Fibroblast of skin of right quadriceps (primary cell): ENCODE results near the gene TBR1.

Experiments used
- DNase-seq: peaks from one replicate; pipeline ENCODE4 v3.0.0-alpha.2; 2013

The TBR1 gene

DNA sequence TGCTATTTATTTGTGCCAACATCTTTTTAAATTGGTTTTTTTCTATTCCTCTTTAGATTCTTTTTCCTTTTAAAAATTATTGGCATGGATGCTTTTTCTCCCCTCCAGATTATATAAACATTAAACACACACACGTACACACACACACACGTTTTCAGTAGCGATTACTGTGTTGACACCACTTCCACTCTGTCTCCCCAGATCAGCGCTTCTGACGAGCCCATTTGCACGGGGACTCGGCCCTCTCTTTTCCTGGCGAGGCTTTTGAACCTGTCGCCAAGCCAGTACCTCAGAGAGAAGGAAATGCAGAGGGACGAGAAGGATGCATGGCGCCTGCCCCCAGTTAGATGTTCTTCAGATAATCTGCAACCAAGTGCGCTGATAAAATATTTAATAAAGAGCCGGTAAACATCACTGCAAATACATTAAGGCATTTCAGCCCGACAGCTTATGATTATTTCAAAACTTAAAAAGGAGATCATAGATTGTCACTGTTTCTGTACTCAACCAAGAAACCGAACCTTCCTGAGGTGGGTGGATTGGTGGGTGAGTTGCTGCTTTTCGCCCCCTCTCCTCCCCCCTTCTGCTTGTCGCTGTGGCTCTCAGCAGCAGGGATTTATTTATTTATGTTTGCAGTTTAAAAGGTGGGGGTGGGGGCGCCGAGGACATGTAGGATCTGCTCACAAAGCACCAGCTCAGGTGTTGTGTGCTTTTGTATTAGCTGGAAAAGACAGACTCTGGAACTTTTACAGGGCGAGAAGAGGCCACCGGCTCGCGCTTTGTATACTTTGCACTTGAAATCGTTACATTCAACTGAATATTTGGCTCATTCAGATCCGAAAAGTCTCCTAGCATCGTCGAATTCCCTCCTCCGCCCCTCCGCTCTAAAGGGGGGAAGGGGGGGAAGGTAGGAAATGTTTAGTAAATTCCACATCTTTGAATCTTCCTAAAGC, 787 bp upstream of the TBR1 start:
- DNase-seq: no peak

DNA sequence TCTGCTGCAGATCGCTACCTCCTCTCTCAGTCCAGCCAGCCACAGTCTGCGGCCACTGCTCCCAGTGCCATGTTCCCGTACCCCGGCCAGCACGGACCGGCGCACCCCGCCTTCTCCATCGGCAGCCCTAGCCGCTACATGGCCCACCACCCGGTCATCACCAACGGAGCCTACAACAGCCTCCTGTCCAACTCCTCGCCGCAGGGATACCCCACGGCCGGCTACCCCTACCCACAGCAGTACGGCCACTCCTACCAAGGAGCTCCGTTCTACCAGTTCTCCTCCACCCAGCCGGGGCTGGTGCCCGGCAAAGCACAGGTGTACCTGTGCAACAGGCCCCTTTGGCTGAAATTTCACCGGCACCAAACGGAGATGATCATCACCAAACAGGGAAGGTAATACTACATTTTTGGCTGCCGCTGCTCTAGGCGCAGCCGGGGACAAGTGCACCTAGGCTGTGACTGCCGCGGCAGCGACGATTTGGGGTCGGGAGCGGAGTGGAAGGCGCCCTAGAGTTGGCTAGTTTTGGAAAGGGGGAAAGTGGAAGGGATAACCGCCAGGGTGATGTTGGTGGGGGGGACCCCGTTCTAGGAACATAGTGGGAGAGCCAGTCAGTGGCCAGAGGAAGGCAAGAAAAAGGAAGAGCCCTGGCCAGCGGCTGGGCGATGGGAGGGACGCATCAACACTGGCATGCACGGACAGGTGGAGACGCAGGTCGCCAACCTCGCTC, 776 bp downstream of the TBR1 start:
- no peak for DNase-seq

DNA sequence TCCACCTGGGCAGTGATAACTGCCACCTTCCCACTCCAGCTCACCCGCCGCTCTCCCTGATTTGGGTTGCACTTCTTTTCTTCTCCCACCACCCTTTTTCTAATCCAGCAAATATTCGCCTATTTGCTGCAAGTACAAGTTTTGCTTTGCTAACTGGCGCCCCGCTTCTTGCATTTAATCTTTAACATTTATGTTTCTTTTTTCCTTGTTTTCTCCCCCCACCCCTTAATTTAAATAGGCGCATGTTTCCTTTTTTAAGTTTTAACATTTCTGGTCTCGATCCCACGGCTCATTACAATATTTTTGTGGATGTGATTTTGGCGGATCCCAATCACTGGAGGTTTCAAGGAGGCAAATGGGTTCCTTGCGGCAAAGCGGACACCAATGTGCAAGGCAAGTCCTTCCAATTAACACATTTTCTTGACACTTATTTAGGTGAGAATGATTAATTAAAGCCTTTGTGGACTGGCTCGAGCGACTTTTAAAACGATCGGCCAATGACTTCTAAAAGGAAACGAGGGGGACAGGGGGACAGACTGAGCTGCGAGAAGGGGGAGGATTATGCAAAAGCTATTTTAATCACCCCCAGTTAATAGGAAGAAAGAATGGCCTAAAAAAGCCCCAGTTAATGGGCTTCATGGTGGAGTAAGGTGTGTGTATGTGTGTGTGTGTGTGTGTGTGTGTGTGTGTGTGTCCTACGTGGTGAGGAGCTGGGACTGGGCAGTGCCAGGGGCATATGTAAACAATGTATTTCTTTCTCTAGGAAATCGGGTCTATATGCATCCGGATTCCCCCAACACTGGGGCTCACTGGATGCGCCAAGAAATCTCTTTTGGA, 1.6 kb downstream of the TBR1 start:
- no peak for DNase-seq

DNA sequence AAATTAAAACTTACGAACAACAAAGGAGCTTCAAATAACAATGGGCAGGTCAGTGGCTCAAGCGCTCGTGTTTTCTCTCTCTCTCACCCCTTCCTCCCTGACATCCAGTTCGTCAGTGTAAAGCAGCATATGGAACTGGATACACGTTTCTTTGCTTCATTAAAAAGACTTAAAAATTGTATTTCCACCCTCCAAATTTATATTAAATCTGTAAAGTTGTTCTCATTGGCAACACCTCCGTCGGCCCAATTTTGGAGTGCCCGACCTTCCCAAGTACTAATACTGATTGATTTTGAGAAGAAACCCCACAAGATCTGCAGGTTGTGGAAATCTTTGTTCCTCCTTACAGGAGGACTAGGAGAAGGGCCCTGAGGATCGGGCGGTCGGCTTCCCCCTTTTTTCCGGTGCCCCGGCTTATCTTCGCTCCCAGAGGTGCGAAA, 2.2 kb downstream of the TBR1 start:
- DNase-seq: no peak

DNA sequence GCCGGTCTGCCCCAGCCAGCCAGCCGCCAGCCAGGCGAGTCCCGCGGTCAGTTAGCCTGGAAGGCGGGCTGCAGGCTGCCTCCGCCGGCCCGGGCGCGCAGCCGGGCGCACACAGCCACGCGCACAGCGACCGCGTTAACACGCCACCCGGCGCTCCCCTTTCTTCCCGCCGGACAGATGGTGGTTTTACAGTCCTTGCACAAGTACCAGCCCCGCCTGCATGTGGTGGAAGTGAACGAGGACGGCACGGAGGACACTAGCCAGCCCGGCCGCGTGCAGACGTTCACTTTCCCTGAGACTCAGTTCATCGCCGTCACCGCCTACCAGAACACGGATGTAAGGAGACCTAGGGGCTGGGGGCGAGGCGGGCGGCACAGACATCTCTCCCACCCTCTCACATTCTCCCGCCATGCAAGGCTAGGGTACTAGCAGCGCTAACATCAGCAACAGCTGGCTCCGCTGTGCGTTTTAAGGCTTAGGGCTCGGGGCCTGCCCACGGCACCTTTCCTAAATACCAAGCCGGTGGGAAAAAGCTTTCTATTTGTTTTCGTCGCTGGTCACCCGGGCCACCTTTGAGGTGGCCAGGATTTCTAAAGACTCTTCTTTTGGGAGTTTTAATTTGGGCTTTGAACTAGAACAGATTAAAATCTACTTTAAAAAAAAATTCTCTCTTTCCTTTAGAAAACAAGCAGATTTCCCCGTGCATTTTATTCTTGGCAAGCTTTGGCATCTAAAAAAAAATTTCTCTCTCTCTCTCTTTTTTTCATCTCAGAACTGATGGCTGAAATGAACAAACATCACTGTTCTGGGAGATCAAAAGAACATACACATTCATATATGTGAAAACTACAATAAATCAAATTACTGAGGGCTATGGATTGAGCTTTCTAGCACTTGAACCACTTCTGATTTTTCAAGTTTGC, 2.9 kb downstream of the TBR1 start:
- no peak for DNase-seq

DNA sequence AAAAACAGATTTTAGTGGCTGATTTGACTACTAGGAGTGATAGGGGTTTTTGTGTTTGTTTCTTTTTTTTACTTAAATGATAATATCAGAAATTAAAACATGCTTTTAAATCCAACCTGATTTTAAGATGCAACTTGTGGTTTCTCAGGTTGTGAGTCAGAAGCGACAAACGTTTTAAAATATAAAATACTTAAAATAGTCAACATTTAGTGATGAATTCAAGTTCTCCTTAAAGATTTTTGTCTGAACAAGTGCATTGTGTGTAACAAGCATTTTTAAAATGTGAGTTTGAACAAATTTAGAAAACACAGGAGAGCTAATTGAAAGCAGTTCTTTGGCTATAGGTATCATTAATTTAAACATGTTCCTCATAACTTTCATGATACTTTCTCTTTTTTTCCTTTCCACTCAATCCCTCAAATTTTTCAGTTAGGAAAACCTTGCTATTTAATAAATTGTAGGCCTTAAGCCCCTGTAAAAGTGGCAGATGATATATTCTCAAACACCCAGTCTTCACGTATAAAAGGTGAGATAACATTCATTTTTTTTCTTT, 3.6 kb downstream of the TBR1 start:
- no peak for DNase-seq

DNA sequence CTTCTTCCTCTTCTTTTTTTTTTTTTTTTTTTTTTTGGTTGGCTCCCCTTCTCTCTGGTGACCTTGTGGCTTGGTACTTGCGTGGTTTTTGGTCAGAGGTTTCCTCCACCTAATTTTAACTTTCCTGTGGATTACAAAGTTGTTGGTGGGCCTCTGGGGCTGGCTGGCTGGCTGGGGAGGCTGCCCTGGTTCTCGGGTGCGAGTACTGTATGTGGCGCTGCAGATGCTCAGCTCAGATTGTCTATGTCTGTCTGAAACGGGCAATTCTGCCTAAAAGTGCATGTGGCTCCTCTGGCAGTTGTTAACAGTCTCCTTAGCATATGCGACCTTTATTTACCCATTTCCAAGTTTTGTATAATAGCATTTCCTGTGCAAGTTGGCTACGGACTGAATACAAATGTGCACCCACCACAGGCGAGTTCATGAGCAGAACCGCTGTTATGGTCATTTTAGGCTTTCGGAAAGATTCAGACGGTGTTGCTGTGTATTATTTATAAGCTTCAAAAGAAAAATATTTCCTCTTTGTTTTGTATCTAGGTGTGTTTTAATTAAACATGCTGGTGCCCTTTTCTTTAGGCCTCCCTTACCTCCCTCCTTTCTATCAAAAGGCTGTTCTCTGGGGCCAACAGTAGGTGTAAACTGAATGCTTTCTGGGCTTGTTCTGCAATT, 4.4 kb downstream of the TBR1 start:
- no peak for DNase-seq

DNA sequence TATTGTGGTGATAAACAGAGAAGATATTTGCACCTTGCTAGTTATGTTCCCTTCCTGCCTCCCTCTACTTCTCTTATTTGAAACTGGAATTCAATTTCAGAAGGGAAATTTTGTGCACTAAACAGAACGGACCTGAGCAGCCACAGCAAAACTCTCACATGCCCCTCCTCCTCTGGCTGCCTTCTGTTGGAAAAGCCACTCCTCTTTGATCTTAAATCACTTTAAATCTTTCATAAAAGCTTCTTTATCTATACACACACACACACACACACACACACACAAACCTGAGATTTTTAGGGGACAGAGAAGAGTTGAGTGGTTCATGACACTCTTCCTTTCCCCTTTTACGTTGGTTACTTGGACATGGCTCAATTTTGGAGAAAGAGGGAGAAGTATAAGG, 5.6 kb downstream of the TBR1 start:
- no peak for DNase-seq

DNA sequence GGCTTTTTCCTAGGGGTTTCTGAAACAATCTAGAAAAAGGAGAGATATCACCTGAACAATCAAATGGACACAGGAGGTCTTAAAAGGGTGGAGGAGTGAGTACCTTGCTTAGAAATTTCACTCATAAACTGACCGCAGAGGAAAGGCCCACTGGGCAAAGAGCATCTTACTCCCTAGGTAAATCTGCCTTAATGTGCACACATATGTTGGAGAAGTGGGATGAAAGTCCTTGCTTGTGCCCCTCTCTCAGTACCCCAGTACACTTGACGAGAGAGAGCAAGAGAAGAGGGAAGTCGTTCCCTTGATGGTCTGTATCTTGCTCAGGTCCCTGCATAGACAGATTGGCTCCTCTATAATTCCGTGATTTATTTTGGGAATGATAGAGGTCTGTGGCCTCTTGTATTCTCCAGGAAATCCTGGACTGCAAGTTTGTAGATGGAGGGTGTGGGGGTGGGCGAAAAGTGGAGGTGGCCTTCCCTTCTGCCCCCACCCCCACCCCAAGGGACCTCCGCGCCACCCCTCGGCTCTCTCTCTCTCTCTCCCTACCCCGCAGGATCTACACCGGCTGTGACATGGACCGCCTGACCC, 6.8 kb downstream of the TBR1 start:
- no peak for DNase-seq

DNA sequence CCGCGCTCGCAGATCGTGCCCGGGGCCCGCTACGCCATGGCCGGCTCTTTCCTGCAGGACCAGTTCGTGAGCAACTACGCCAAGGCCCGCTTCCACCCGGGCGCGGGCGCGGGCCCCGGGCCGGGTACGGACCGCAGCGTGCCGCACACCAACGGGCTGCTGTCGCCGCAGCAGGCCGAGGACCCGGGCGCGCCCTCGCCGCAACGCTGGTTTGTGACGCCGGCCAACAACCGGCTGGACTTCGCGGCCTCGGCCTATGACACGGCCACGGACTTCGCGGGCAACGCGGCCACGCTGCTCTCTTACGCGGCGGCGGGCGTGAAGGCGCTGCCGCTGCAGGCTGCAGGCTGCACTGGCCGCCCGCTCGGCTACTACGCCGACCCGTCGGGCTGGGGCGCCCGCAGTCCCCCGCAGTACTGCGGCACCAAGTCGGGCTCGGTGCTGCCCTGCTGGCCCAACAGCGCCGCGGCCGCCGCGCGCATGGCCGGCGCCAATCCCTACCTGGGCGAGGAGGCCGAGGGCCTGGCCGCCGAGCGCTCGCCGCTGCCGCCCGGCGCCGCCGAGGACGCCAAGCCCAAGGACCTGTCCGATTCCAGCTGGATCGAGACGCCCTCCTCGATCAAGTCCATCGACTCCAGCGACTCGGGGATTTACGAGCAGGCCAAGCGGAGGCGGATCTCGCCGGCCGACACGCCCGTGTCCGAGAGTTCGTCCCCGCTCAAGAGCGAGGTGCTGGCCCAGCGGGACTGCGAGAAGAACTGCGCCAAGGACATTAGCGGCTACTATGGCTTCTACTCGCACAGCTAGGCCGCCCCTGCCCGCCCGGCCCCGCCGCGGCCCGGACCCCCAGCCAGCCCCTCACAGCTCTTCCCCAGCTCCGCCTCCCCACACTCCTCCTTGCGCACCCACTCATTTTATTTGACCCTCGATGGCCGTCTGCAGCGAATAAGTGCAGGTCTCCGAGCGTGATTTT, 7.6 kb downstream of the TBR1 start:
- no peak for DNase-seq

DNA sequence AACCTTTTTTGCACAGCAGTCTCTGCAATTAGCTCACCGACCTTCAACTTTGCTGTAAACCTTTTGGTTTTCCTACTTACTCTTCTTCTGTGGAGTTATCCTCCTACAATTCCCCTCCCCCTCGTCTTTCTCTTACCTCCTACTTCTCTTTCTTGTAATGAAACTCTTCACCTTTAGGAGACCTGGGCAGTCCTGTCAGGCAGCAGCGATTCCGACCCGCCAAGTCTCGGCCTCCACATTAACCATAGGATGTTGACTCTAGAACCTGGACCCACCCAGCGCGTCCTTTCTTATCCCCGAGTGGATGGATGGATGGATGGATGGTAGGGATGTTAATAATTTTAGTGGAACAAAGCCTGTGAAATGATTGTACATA, 8.3 kb downstream of the TBR1 start:
- DNase-seq: no peak

DNA sequence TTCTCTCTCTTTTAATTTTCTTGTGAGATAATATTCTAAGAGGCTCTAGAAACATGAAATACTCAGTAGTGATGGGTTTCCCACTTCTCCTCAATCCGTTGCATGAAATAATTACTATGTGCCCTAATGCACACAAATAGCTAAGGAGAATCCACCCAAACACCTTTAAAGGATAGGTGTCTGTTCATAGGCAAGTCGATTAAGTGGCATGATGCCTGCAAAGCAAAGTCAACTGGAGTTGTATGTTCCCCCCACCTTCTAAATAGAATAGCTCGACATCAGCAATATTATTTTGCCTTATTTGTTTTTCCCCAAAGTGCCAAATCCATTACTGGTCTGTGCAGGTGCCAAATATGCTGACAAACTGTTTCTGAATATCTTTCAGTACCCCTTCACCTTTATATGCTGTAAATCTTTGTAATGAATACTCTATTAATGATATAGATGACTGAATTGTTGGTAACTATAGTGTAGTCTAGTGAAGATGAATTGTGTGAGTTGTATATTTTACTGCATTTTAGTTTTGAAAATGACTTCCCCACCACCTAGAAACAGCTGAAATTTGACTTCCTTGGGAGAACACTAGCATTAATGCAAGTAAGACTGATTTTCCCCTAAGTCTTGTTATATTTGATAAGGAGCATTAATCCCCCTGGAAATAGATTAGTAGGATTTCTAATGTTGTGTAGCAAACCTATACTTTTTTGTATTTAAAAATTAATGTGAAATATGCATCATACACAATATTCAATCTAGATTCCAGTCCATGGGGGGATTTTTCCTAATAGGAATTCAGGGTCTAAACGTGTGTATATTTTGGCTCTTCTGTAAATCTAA, 9.0 kb downstream of the TBR1 start:
- DNase-seq: no peak

DNA sequence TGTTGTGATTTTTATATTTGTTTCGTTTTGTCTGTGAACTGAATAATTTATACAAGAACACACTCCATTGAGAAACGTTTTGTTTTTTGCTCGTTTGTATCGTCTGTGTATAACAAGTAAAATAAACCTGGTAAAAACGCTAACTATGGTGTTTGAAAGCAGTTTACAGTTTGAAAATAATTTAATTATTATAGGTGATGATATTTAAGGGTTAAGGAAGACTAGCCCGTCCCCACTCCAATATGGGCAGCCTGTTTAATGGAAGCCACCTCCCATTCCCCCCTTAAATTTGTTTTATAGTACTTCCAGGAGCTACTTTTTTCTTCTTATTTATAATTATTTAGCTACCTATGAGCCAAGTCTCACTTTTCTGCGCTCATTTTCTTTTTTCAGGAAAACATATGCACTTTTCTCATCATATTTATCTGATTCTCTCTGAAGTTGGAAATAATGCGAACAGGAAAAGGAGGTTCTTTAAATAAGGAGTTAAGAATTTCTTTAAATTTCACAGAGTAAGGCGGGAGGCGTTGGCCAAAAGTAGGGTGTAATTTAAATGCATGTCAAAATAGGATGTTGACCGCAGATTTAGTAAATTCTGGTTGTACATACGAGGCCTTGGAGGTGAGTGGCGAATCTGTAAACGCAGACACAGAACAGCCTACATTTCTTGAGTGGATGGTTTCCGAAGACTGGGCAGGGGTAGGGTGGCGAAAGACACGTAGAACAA, 9.8 kb downstream of the TBR1 start:
- no peak for DNase-seq

DNA sequence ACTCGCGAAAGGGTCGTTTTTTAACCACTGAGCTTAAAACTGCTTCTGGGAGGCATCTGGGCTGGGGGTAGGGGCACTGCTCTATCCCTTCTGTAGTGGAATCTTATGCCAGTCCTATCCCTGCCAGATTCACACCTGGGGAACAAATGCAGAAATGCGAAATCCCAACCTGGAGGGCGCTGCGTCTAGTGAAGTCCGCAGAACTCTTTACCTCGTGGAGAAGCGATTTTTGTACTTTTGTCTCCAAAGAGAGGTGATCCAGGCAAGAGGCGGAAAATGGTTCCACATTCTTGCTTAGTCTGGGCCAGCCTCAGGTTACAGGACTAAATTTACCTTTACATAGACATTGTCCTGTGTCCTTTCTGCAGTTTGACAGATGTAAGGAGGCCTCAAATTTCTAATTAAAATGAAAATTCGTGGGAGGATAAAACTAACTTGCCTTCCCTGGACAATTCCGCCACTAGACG, 10.4 kb downstream of the TBR1 start:
- no peak for DNase-seq

DNA sequence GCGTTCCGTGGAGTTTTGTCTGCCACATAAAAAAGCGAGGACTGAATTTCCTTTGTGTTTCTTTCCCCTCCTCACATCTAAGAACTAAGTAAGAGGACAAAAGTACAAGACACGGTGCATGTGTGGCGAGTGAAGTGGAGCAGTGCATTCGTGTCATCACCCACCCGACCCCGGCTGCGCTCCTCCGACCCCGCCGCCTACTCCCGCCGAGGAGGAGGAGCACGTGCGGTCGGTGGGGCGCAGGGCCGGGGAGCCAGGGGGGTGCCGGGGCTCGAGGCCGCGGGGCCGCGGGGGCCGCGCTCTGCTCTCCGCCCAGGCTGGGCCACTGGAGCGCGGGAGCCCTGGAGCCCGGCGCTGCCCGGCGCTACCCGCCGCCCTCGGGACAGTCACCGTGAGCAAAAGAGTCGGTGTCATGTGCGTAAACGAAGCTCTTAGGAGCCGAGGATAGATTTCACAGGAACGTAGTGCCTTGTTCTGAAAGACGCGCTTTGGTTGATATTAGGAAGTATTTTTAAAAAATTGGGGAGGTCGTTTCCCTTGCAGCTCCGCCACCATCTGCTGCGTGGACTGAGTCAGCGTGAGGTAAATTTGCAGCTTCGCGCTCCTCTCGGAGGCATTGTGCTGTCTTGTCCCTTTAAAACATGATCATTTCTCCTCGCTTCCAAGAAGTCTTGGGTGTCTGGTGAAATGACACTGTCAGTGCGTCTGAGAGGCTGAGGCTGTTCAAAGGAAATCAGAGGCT, 11.0 kb downstream of the TBR1 start:
- DNase-seq: peak; percentile 27

DNA sequence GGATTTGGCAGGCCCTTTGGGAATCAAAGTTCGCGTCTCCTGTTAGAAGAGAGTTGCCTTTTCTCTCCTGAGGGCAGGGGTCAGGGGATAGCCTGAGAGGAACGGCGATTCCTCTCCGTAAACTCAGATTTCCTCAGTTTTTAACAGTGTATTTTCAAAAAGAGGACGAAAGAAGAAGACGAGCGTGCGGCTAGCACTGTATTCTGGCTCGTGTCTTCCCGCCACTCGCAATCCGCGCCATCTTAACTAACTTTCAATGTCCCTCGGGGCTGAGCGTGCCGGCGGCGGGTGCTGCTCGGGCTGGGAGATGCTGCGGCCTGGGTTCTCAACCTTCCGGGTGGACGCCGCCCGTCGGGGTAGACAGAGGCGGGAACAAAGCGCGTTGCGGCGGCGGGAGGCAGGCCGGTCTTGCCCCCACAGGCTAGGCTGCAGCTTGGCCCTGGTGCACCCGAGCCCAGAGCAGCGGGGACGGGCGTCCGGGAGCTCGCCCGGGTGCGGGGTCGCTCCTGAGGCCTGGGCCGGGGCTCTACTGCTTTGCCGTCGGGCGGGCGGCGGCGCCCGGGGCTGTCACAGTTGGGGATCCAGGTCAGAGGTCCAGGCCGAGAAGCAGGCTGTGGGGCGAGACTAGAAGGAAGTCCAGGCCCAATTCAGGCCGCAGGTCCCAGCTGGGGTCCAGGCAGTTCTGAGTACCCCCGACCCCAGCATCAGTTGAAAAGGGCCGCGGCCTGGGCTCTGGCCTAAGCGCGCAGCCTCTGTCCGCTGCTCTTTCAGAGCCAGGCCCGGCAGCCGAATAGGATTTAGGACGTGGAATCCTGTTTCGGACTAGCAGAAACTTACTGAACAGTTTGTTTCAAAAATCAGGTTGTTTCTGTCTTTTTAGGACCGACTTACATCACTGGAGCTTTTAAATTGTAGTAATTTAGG, 11.8 kb downstream of the TBR1 start:
- no peak for DNase-seq
